ENCODE data around the gene COX4I2.

COX4I2 gene

GRCh38 chr20:31690124-31690666 lies 52.5 kb downstream of the COX4I2 start:
- CTCF ChIA-PET = interaction anchor here (0.7 to 1.5 kb wide), 3 partner anchors 9 to 30 kb away, joined by 3 to 5 read pairs (median 3); no protein-coding TSS in a partner anchor
- Histone ChIP-seq H3K4me1 (ENCODE audit: control insufficient read depth, insufficient read depth, low read length) (peaks cover 17% of the 10 kb centered on the region), H3K36me3 (ENCODE audit: control insufficient read depth in 2 of 2, insufficient read depth in 1 of 2, low read length in 2 of 2) (no peaks in the 10 kb centered on the region; a peak in 1 of 3 replicates), H3K27ac (ENCODE audit: extremely low read depth, low read depth, low read length) (no peak overlapping the region), H3K9me3 (ENCODE audit: control insufficient read depth, insufficient read depth, low read depth, low read length) (no peaks in the 10 kb centered on the region), H3K4me3 (ENCODE audit: low read depth, low read length) (no peak overlapping the region)
- no peak for TF ChIP-seq ZNF488 (tag by site-specific recombination; IDR thresholded peaks at IDR 0.05)
- TF ChIP-seq ZFP41 (tag by site-specific recombination; IDR thresholded peaks at IDR 0.05; ENCODE audit: borderline replicate concordance) = no peak
- no peak for TF ChIP-seq SALL2 (tag by site-specific recombination; IDR thresholded peaks at IDR 0.05; ENCODE audit: borderline replicate concordance)
- no peak for TF ChIP-seq REPIN1 (tag by site-specific recombination; IDR thresholded peaks at IDR 0.05; ENCODE audit: low read depth)
- no peak for TF ChIP-seq ZNF660 (tag by site-specific recombination; IDR thresholded peaks at IDR 0.05)
- TF ChIP-seq PRDM6 (tag by site-specific recombination; IDR thresholded peaks at IDR 0.05) = no peak
- no peak for TF ChIP-seq ZNF174 (tag by site-specific recombination; IDR thresholded peaks at IDR 0.05)
- no peak for TF ChIP-seq ZNF140 (tag by site-specific recombination; IDR thresholded peaks at IDR 0.05)
- TF ChIP-seq ZNF362 (tag by site-specific recombination; IDR thresholded peaks at IDR 0.05) = no peak
- TF ChIP-seq ZNF133 (tag by site-specific recombination; IDR thresholded peaks at IDR 0.05) = no peak
- no peak for TF ChIP-seq KLF10 (tag by site-specific recombination; IDR thresholded peaks at IDR 0.05)
- no peak for TF ChIP-seq ZNF514 (tag by site-specific recombination; IDR thresholded peaks at IDR 0.05)
- TF ChIP-seq ZEB2 (tag by site-specific recombination; IDR thresholded peaks at IDR 0.05) = no peak
- TF ChIP-seq ZNF274 (IDR thresholded peaks at IDR 0.05; ENCODE audit: low read length) = no peak
- TF ChIP-seq ZNF274 (tag by site-specific recombination; IDR thresholded peaks at IDR 0.05; ENCODE audit: borderline replicate concordance) = no peak
- no peak for TF ChIP-seq ZNF132 (tag by site-specific recombination; IDR thresholded peaks at IDR 0.05; ENCODE audit: borderline replicate concordance)
- POLR2A ChIA-PET = no interaction called here

GRCh38 chr20:31691646-31692275 lies 54.0 kb downstream of the COX4I2 start:
- POLR2A ChIA-PET = interaction anchor here (1.1 to 1.3 kb wide), 4 partner anchors 13 to 31 kb away, joined by 3 to 5 read pairs (median 4); partner anchors contain the start of gene BCL2L1
- no peaks in the 10 kb centered on the region for H3K9me3 ChIP-seq (ENCODE audit: control insufficient read depth, insufficient read depth, low read depth, low read length)
- H3K4me3 ChIP-seq (ENCODE audit: low read depth, low read length) = no peak overlapping the region
- CTCF ChIA-PET = interaction anchor here (0.8 to 2.0 kb wide), 4 partner anchors 12 to 32 kb away, joined by 3 to 9 read pairs (median 6); no protein-coding TSS in a partner anchor
- H3K4me1 ChIP-seq (ENCODE audit: control insufficient read depth, insufficient read depth, low read length) = peaks cover 17% of the 10 kb centered on the region
- H3K27ac ChIP-seq (ENCODE audit: extremely low read depth, low read depth, low read length) = peak overlapping the region; percentile 59
- H3K36me3 ChIP-seq (ENCODE audit: control insufficient read depth in 2 of 2, insufficient read depth in 1 of 2, low read length in 2 of 2) = no peaks in the 10 kb centered on the region; a peak in 1 of 3 replicates
- TF ChIP-seq KLF9 (tag by site-specific recombination; IDR thresholded peaks at IDR 0.05; ENCODE audit: low read depth) (no peak), ZNF785 (tag by site-specific recombination; IDR thresholded peaks at IDR 0.05) (no peak), OSR2 (tag by site-specific recombination; IDR thresholded peaks at IDR 0.05) (peak; percentile 57), ZNF837 (tag by site-specific recombination; IDR thresholded peaks at IDR 0.05) (no peak), ZNF394 (tag by site-specific recombination; IDR thresholded peaks at IDR 0.05; ENCODE audit: borderline replicate concordance) (no peak), ZNF174 (tag by site-specific recombination; IDR thresholded peaks at IDR 0.05) (no peak), PATZ1 (tag by site-specific recombination; IDR thresholded peaks at IDR 0.05) (no peak), ZNF112 (tag by site-specific recombination; IDR thresholded peaks at IDR 0.05) (no peak), ZNF654 (tag by site-specific recombination; IDR thresholded peaks at IDR 0.05; ENCODE audit: low read depth) (no peak), ZNF600 (tag by site-specific recombination; IDR thresholded peaks at IDR 0.05) (no peak), KLF7 (tag by site-specific recombination; IDR thresholded peaks at IDR 0.05; ENCODE audit: borderline replicate concordance) (no peak), ZFP37 (tag by site-specific recombination; IDR thresholded peaks at IDR 0.05) (no peak), RBAK (tag by site-specific recombination; IDR thresholded peaks at IDR 0.05) (no peak), KLF10 (tag by site-specific recombination; IDR thresholded peaks at IDR 0.05) (0 out of 2 replicates have a peak, but pooled peaks have one; percentile 27), ZNF423 (tag by site-specific recombination; IDR thresholded peaks at IDR 0.05) (no peak), ZNF416 (tag by site-specific recombination; IDR thresholded peaks at IDR 0.05) (no peak)
